ENCODE measurements around the gene ALPK3.

The ALPK3 gene

GRCh38 chr15:84824260-84825007 lies 7.3 kb downstream of the ALPK3 start:
- no peak for DNase-seq

GRCh38 chr15:84826369-84826823 lies 9.2 kb downstream of the ALPK3 start:
- peak in 1 of 3 experiments; percentile 9 for DNase-seq

- DNase-seq = no peak
These were observed 10.1 kb downstream of the ALPK3 start for GRCh38 chr15:84827246-84827645.

GRCh38 chr15:84828086-84828908 lies 11.1 kb downstream of the ALPK3 start:
- no peak for DNase-seq

GRCh38 chr15:84829428-84829827 lies 12.3 kb downstream of the ALPK3 start:
- DNase-seq = no peak

GRCh38 chr15:84830036-84830435 lies 12.9 kb downstream of the ALPK3 start:
- no peak for DNase-seq

GRCh38 chr15:84831028-84831427 lies 13.9 kb downstream of the ALPK3 start:
- no peak for DNase-seq

GRCh38 chr15:84831613-84832012 lies 14.5 kb downstream of the ALPK3 start:
- no peak for DNase-seq

GRCh38 chr15:84832448-84833040 lies 15.4 kb downstream of the ALPK3 start:
- peak in 2 of 3 experiments; percentile 39 to 55 for DNase-seq

GRCh38 chr15:84833447-84834228 lies 16.5 kb downstream of the ALPK3 start:
- DNase-seq = no peak

GRCh38 chr15:84834229-84834955 lies 17.2 kb downstream of the ALPK3 start:
- DNase-seq = no peak

- no peak for DNase-seq
These were observed 17.8 kb downstream of the ALPK3 start for GRCh38 chr15:84834969-84835368.

- DNase-seq = no peak
These were observed 18.6 kb downstream of the ALPK3 start for GRCh38 chr15:84835661-84836337.

GRCh38 chr15:84836844-84837243 lies 19.7 kb downstream of the ALPK3 start:
- no peak for DNase-seq

GRCh38 chr15:84839714-84840113 lies 22.6 kb downstream of the ALPK3 start:
- DNase-seq = no peak

GRCh38 chr15:84840255-84840654 lies 23.1 kb downstream of the ALPK3 start:
- DNase-seq = no peak

- DNase-seq = peak in 2 of 3 experiments; percentile 13 to 26
These were observed 23.7 kb downstream of the ALPK3 start for GRCh38 chr15:84840741-84841429.

- DNase-seq = no peak
These were observed 25.6 kb downstream of the ALPK3 start for GRCh38 chr15:84842781-84843180.

GRCh38 chr15:84844964-84845363 lies 27.8 kb downstream of the ALPK3 start:
- DNase-seq = no peak

- peak in 2 of 3 experiments; percentile 3 to 13 for DNase-seq
These were observed 28.5 kb downstream of the ALPK3 start for GRCh38 chr15:84845631-84846030.

- no peak for DNase-seq
These were observed 29.1 kb downstream of the ALPK3 start for GRCh38 chr15:84846269-84846668.

Data from NCI-H1417 (cell line).